VCaP (cell line): ENCODE results near the gene PCCA.

Source experiments
- H3K27ac ChIP-seq: fragments of 450-650 bp; 2 replicates; pipeline ENCODE4 v1.5.1; 2017
- TF ChIP-seq, protein P1 (sequence below): fragments of 450-650 bp; conservative IDR thresholded peaks from 2 replicates; pipeline ENCODE4 v1.5.1; 2017; ENCODE audit warnings: mild to moderate bottlenecking, moderate library complexity

The PCCA gene

GRCh38 chr13:100300708-100301107 is 211.8 kb downstream of the PCCA start:
- TF ChIP-seq, protein P1, sequence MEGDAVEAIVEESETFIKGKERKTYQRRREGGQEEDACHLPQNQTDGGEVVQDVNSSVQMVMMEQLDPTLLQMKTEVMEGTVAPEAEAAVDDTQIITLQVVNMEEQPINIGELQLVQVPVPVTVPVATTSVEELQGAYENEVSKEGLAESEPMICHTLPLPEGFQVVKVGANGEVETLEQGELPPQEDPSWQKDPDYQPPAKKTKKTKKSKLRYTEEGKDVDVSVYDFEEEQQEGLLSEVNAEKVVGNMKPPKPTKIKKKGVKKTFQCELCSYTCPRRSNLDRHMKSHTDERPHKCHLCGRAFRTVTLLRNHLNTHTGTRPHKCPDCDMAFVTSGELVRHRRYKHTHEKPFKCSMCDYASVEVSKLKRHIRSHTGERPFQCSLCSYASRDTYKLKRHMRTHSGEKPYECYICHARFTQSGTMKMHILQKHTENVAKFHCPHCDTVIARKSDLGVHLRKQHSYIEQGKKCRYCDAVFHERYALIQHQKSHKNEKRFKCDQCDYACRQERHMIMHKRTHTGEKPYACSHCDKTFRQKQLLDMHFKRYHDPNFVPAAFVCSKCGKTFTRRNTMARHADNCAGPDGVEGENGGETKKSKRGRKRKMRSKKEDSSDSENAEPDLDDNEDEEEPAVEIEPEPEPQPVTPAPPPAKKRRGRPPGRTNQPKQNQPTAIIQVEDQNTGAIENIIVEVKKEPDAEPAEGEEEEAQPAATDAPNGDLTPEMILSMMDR = no peak
- no peak overlapping the region for H3K27ac ChIP-seq

DNA sequence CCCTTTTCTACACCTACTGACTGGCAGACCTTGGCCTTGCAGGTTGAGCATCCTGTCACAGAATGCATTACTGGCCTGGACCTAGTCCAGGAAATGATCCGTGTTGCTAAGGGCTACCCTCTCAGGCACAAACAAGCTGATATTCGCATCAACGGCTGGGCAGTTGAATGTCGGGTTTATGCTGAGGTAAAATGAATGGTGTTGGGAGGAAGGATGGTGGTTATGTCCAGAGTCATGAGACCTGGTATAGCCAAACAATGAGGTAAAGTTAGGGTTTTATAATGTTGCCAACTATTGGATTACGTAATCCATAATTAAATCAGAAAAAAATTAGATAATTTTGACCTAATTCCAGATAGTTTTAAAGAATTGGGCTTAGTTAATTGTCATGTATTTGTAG is 212.5 kb downstream of the PCCA start:
- no peak overlapping the region for H3K27ac ChIP-seq

GRCh38 chr13:100302391-100302790 is 213.5 kb downstream of the PCCA start:
- no peak overlapping the region for H3K27ac ChIP-seq
- TF ChIP-seq, protein P1 = no peak

More for the DNA sequence above, 212.5 kb downstream of the PCCA start:
- TF ChIP-seq, protein P1 = no peak

DNA sequence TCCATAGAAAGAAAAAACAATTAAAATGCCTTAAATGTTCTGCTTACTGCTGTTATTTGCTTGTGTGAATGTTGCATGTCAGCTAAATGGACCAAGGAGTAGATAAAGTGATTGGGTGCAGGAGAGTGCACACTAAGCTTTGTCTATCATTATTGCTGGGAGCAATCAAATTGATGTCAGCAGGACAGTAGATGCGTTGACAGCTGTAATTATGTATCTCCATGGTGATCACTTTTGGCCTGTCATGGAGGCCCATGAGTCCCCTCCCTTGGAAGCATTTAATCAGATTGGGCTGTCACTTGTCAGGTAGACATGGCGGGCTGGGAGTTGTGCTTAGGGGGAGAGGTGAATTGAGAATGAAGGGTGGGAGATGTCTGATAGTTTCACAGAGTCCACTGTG is 215.3 kb downstream of the PCCA start:
- TF ChIP-seq, protein P1 = no peak
- H3K27ac ChIP-seq = no peak overlapping the region

- no peak overlapping the region for H3K27ac ChIP-seq
- TF ChIP-seq, protein P1 = no peak
These were observed 216.5 kb downstream of the PCCA start for GRCh38 chr13:100305398-100305797.

DNA sequence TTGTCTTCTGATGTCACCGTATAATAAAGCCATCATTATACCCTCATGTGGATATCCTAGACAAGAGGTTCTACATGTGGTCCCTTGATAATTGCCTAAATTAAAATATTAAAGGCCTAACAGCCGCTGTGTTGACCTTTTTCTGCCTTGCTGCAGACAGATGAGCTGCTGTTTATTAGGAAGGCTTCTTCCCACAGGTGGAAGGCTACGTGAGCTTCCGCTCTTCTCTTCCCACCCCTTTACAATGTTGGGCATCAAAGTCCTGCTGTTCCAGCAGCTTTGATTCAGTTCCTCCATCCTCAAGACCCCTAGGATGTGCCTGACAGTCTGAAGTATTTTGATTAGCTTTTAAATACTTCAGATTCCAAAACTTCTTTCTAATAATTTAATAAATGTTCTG is 217.1 kb downstream of the PCCA start:
- TF ChIP-seq, protein P1 = no peak
- no peak overlapping the region for H3K27ac ChIP-seq

- no peak overlapping the region for H3K27ac ChIP-seq
- TF ChIP-seq, protein P1 = no peak
These were observed 217.6 kb downstream of the PCCA start for GRCh38 chr13:100306434-100306999.
